Mucosa of gallbladder (tissue), 1 donor: Measurements from ENCODE around the gene KIAA1191. TPM values are rescaled to one million over a fixed set of nuclear protein-coding genes. Genes with fewer than 3 reads are reported as not detected.

ENCODE experiments used
- DNase-seq: peaks from one replicate; pipeline ENCODE4 v3.0.0-alpha.2; 2020; ENCODE audit warnings: low spot score
- total RNA-seq: library from RNA; stranded (reverse); gene quantifications from one replicate; pipeline ENCODE4 v1.2.1, GENCODE V29; 2021
- donor health status: DM: no; HTN: no; CAD: no.

The KIAA1191 gene
- total RNA-seq, 1 donor from 2014 or later, result 113 TPM

DNA sequence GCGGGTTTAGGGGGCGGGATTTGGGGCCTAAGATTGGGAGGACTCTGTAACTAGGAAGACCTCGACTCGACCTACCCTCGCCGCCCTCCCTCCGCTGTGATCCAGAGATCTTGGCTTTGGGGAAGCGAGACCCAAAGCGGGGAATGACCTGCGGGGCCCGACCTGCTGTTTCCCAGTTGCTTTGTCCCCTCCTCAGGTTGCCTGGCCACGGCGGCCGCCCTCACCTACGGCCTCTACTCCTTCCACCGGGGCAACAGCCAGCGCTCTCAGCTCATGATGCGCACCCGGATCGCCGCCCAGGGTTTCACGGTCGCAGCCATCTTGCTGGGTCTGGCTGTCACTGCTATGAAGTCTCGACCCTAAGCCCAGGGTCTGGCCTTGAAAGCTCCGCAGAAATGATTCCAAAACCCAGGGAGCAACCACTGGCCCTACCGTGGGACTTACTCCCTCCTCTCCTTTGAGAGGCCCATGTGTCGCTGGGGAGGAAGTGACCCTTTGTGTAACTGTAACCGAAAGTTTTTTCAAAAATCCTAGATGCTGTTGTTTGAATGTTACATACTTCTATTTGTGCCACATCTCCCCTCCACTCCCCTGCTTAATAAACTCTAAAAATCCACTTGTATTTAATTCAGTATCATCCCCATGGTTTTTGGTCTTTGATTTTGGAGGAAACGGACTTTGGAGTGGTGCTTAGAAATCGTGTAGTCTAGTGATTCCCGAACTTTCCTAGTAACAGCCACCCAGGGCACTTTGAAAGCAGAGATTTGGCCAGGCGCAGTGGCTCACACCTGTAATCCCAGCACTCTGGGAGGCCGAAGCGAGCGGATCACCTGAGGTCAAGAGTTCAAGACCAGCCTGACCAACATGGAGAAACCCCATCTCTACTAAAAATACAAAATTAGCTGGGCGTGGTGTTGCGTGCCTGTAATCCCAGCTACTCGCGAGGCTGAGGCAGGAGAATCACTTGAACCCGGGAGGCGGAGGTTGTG is 27.9 kb upstream of the KIAA1191 start:
- no peak for DNase-seq

DNA sequence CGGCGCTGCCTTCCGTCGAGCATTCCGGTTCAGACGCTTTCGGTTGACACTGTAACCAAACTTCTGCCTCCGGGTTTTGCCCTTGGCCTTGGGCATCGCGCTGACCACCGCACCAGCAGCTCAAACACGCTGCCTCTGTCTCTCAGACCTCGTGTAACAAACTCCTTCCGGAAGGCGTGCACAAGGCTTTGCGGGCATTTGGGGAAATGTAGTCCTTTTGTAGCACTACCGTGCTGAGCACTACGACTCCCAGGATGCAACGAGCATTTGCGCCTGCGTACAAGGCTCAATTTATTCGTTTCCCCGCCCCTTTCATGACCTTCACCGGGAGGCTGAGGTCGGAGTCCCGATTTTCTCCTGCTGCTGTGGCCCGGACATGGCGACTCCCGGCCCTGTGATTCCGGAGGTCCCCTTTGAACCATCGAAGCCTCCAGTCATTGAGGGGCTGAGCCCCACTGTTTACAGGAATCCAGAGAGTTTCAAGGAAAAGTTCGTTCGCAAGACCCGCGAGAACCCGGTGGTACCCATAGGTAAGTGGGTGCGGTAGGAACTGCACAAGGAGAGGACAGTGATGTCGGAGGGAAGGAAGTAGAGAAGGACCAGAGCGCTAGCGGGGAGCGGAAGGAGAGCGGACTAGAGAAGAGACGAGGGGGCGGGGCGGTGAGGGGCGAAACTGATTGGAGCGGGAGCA is 27.0 kb upstream of the KIAA1191 start, which contains the start of the genes HIGD2A and NOP16:
TSS of gene HIGD2A (plus strand) at position 308 of the 691 bp plus-strand sequence. CDS start at position 377, 69 bp downstream.
TSS of gene NOP16 (minus strand) at position 155 of the 691 bp plus-strand sequence. CDS start at position 96, 59 bp downstream.
- DNase-seq, result peak; percentile 99

DNA sequence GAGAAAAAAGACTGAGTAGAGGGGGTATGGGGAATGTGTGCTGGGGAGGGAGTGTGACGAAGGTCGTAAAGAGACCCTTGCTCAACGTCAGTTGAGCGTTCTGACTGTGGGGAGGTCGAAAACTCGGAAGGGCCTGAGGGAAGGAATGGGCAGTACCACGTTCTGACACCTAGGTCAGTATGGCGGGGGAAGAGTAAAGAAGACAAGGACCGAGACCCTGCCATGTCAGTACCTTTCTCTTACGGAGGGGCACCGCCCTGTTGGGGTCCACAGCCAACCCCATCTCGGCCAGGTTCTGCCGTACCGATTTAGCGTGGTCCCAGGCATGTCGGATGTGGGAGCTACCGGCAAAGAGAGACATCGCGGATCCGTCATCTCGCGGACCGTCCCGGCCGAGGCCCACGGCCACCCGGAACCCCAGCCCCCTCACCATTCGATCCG is 26.5 kb upstream of the KIAA1191 start:
- no peak for DNase-seq

DNA sequence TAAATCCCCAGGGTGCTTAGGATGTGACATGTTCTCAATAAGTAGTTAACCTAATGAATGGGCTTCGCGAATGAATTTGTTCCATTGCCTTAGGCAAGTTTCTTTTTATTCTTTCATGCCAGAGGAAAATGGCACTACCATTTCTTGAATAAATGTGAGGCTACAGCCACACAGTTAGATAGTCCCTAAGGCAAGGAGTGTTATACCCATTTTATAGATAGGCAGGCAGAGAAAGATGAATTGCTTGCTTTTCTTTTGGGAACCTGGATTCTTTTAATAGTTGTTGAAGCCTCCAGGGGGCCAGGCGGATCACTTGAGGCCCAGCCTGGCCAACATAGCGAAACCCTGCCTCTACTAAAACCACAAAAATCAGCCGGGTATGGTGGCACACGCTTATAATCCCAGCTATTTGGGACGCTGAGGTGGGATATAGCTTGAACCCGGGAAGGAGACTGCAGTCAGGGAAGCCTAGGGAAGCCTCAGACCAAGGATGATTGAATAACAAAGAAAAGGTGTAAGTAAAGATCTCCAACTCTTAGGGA is 25.9 kb upstream of the KIAA1191 start:
- DNase-seq, result no peak

DNA sequence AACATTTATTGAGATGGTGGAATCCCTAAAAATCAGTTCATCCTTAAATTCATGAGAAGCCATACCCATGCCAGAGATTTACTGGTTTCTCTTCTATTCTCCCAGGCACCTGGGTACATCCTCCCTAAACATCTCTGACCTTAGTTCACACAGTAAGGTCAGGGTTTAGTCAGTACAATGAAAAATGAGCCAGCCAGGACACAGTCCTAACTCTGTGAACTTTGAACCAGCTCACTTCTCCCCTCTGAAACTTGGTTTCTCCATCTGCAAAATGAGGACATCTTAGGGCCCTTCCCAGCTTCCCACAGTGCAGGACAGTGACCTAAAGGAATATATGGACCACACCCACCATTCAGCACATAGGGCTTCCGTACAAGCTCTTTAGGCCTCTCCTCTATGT is 24.9 kb upstream of the KIAA1191 start:
- DNase-seq, result no peak

DNA sequence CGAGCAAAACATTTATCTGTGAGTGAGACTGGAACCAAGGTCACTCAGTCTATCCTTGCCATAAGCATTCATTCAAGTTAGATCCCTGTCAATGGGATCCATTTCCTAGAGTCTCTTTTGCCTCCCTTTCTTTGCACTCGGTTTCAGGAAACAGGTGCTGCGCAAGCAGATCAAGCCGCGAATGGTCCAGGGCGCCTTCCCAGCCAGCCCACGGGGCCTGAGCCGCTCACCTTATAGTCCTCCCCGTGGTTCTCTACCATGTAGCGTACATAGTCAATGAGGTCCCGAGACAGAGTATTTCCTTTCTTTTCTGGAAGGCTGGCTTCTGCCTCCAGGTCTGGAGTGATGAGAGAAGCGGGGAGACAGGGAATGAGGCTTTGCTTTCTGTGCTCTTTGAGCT is 23.4 kb upstream of the KIAA1191 start:
- no peak for DNase-seq

DNA sequence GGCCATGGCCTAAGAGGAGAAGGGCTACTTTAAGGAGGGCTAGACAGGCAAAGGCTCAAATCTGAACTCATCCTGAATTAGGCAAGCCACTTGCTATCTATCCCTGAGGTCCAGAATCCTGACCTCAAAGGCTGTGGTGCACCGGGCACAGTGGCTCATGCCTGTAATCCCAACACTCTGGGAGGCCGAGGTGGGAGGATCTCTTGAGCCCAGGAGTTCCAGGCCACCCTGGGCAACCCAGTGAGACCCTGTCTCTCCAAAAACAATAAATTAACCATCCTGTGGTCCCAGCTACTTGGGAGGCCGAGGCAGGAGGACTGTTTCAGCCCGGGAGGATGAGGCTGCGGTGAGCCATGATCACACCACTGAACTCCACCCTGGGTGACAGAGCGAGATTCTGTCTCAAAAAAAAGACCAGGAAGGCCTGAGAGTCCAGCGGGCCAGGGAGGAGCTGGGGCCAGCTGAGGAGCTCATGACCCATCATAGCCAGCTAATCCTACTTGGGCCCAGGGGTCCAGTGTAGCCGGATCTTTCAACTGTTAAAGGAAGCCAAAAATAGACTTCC is 22.9 kb upstream of the KIAA1191 start:
- no peak for DNase-seq

DNA sequence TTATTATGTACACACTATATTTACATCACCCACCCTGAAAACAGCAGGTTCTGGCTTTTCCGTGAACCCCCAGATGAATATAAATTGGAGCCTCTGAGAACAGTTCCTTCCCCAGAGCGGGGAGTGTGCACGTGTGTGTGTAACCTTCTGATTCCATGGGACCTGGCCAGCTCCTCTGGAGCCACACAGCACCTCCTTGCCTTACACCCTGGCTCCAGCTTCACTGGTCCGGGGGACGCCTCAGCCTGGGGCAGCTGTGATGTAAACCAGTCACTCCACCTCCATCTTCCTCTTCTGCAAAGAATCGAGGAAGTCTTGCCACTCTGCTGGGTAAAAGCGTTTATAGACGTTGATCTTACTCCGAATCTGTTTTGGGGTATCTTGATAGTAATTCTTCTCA is 22.4 kb upstream of the KIAA1191 start:
- DNase-seq, result no peak

DNA sequence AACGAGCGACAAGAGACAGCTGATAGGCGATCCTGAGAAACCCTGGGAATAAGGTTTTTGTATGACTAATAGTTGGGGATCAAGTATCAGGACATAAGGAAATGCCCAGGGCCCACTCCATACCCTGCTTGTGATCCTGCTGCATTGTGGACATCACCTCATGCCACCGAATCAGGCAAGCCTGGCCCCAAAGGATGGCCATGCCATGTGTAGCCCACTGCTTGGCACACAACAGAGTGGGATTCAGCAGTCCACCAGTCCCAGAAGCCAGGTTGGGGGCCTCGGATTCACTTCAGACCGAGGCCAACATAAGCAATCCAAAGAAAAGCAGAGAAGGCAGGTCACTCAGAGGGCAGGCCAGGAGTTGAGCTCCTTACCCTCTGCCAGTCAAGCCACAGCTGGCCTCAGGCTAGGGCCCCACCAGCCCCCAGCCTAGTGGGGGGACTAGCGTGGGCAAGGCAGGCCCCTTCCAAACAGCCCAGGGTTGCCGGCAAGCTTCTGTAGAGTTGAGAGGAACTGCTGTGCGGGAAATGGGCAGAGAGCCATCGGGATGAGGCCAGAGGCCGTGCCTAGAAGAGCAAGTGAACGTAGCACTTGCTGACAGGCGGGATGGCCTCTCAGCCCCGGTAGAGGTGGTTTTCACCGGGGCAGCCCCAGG is 21.8 kb upstream of the KIAA1191 start:
- DNase-seq, result no peak

DNA sequence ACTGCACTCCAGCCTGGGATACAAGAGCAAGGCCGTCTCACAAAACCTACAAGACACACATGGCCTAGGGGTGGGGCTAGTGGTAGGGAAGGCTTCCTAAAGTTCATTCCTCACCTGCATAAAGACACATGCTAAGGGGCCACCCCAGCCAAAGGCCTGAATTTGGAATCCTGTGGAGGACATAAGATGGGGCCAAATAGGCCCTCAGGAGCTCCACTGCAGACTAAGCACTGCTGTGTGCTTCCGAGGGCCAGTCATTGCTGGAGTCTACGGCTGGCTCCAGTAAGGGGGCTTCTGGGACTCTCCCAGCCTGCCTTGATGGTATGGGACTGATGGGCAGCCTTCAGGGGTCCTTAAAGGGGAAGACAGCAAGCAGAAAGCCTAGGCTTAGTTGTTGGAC is 21.2 kb upstream of the KIAA1191 start:
- DNase-seq, result no peak

DNA sequence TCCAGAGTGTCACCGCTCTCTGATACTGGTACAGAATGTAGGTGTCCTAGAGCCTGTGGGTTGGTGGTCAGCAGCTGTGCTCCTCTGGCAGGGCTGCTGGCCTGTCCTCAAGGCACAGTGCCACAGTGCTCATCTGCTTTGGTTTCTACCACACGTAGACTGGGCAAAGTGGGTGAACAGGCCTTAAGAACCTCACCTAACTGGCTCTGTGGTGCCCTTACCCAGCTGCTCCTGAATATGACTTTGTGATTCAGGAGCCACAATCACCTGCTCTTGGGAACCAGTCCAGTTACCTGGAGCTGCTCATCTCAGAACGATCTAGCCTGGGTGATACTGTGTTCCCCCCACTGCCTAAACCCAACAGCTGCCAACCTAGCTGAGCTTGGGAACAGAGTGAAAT is 20.4 kb upstream of the KIAA1191 start:
- DNase-seq, result no peak

DNA sequence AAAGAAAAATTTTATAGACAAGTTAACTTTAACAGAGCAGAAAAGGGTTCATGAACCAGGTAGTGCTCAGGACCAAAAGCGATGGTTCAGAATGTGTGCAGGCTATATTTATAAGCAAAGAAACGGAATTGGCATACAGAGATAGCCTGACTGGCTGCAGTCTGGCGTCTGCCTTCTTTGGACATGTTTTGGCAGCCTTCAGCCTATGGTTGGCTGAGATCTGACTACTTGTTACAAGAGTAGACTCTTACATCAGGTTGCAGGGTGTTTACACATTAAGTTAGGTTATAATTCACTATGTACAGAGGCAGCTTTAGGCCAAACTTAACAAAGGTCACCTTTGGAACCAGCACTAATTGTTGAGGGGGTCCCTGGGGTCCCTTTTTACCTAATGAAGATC is 19.9 kb upstream of the KIAA1191 start:
- no peak for DNase-seq

DNA sequence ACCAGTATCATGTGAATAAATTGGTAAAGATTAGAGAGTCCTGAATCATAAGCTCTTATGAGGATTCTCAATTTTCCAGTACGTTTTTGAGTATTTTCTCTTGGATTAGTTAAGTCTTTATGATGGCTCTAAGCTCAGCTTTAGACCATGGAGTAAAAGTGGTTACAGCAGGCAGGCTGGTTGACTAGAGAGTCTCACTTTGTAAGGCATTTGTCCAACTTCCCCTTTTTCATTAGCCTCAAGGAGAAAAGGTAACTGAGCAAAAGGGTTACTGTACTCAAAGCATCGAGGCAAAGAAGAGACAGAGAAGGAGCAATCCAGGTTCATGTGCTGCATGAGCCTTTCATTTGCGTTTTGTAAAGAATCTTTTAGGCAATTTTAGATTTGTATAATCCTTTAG is 18.3 kb upstream of the KIAA1191 start:
- DNase-seq, result no peak

DNA sequence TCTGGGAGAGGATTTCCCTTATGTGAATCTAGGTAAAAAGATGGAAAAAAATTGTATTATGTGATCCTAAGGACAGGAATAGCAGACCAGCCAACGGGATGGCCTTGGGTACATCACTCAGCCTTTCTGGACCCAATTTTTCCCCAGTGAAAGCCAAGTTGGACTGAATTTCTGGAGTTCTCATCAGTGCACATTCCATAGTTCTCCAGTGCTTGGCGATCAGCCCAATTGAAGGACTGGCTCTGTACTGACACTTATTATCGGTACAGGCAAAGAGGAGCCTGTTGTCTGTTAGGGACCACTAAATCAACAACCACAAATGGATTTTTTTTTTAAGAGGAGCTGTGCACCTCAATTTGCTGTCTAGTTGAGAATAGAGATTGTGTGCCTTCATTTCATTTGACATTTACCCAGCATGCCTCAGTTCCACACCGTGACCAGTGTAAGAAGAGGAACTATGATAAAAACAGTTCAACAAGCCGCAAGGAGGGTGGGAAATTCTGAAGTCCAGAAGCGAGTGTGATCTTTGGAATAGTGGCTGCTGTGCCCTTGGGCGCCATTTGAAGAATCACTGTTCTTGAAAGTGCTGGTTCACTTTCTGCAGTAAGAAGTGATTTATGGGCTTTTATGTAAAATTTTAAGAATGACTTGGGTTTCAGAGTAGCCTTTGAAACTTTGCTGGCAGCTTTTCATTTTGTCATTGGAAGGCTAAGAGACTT is 11.7 kb upstream of the KIAA1191 start:
- DNase-seq, result no peak

DNA sequence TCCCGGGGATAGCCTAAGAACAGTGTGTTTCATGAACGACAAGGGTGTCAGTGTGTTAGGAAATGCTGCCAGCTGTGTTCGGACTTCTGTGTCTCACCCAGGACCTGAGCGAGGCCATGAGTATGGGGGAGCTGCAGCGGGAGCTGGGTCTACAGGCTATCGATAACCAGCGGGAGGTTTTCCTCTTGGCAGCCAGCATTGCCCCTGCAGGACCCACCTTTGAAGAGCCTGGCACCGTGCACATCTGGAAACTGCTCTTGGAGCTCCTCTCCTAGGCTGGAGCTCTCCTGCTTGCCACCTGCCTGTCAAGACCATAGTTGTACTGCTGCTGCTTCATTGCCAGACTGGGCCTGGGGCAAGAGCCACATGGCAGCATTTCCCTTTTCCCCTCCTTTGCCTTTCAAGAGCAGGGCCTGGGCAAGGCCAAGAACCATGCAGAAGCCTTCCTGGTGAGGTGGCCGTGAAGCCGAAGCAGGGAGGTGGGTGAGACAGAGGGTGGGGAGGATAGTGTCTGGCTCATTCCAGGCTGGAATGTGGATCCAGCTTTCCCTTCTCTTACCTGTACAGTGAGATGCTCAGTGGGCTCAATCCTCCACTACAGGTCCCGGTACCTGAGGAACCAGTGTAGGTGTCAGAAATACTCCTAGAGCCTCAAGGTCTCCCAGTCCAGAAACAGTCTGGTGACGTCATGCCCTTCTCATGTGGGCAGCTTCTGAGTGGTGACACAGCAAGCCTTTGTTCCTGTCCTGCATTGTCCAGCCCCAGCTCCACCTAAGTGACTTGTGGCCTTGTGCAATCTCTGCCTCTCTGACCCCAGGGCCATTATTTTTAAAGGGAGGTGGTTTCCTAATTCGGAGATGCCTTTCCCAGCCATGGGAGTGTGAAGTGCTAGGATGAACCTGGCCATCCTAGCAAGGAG is 10.3 kb upstream of the KIAA1191 start:
- DNase-seq, result no peak

DNA sequence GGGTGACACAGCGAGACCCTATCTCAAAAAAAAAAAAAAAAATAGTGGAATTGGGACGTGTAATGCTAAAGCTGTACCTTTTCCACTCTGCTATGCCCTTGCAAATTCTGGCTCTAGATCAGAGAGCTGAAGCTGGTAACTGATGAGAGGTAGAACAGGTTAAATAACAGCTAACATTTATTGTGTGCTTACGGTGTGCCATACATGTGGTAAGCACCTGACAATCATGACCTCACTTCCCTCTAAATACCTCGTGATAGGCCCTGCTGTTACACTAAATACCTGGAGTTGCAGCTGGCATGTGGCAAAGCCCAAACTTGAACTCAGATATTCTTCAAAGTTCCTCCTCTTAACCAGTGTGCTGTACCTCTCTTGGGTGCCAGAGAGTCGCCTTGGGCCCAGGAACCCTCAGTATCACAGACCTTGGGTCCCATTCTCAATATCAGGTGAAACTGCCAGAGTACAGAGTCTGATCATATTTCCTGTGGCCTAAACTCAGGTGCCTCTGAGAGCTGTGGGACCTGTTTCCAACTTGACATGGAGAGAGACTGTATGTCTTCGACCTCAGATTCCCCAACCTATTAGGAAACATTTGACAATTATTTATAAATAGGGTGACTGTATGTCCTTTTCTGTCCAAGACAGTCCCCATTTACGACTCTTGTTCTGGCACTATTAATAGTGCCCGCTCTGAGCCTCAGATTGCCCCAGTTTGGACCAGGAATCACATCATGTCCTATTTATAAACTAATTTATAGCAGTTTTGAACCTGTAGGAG is 8.6 kb upstream of the KIAA1191 start:
- DNase-seq, result no peak

DNA sequence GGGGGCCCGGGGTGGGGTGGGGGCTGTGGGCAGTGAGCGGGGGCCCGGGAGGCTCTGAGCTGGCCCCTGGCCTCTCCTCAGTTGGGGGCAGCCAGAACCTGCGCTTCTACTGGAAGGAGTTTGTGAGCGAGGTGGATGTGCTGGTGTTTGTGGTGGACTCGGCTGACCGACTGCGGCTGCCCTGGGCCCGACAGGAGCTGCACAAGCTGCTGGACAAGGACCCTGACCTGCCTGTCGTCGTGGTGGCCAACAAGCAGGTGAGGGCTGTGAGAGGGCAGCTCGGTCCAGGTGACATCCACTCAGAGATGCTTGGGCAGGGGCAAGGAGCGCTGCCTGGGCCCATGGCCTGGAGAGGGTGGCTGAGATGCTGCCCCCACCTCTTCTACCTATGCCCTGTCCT is 7.2 kb upstream of the KIAA1191 start:
- DNase-seq, result no peak

DNA sequence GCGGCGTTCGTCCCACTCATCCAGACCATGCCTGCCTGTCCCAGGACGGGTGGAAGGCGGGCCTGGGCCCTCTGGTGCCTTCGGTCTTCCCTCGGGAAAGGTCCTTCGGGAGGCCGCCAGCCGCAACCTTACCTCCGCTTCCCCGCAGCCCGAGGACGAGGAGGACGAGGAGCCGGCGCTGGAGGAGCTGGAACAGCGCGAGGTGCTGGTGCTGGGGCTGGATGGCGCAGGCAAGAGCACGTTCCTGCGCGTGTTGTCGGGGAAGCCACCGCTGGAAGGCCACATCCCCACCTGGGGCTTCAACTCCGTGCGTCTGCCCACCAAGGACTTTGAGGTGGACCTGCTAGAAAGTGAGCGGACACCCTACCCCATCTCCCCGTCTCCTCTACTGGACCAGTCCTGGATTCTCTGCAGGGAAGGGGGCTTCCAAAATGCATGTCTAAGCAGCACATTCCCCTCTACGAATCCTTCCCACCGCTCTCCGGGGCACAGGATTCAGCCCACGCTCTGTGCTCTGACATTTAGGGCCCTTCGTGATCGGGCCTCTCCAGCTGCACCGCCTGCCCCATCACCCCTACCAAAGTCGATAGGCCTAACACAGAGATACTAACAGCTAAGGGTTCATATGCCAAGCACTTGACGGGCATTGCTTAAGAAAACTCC is 4.8 kb upstream of the KIAA1191 start:
- DNase-seq, result no peak
